HG03439 (cell line): Measurements from ENCODE around the gene UBE2H.
"Not testable (repeated sequence)": the region's sequence is repeated elsewhere in the genome, so short reads cannot be mapped to it uniquely, and the experiment has no call there.

ENCODE experiments used
- ATAC-seq: cut with Tn5 transposase; IDR thresholded peaks from one replicate; pipeline ENCODE4 v1.9.1; 2021; ENCODE audit warnings: mild to moderate bottlenecking, moderate library complexity; ENCODE audit not compliant: unreplicated experiment

The UBE2H gene

DNA sequence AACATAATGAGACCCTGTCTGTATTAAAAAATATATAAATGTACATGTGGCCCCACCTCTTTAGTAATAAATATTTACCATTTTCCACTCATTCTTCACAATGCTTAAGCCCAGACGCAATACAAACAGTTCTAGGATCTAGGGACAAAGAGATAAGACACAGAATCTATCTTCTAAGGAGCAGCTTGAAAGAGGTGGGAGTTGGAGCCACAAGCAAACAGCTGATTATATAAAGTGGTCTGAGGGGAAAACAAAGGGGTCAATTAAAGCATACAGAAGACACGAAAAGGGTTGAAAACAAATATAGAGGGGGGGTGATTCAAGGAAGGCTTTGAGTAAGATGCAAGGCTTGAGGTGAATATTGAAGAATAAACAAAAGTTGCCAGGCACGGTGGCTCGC, 43.1 kb downstream of the UBE2H start:
- no peak for ATAC-seq

DNA sequence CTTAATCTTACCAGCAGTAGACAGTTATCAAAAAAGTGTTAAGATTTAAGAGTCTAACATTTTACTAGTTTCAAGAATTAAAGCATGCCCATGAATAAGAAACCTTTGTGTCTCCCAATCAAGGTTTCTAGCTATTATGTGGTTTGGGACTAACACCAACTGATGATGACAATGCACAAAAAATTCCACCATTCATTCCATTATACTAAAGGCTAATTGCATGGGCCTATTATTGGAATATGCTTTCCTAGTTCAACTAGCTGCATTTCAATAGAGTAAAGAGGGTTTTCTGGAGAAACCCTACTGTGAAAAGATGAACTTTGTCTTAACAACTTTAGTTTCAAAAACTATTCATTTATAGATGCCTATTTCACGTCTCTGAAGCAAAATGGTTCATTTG, 44.6 kb downstream of the UBE2H start:
- no peak for ATAC-seq

DNA sequence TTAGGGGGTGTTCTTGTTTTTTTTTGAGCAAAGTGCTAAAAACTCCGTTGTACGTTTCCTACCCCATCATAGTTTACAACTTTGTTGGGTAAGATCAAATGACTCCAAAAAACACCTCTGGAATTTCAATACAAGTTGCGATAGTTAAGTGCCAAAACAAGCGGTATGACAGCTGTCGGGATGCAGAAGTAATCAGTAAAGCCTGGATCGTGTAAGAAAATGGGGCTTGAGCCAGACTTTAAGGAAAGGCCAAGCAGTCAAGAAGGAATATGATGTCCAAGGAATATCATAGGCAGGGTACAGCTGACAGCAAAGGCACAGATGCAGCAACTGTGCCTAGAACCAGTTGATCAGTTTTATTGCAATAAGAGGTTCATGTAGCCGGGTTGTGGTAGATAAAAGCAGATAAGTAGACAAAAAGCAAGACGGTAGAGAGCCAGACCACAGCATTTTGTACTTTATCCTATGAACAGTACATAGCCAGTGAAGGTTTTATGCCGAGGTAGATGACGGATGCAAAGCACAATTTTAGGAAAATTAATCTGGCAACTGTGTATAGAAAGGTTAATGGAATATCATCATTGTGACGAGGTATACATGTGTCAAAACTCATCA, 45.5 kb downstream of the UBE2H start:
- ATAC-seq, result no peak

DNA sequence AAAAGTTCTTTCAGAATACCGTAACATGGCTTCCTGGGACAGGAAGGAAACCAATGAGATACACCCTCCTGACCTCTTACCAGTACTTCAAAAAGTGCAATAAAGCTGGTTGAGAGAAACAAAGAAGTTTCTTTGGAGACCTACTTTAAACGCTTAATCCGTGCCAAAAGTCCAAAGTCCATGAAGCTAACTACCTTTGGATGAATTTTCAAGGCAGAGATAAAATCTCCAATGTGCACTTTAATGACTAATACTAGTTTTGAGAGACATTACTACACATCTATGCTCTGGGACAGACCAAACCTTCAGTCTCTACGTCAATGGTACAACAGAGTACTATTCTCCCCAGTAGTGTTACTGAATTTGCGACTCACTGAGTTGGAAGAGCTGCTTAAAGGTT, 46.1 kb downstream of the UBE2H start:
- no peak for ATAC-seq

DNA sequence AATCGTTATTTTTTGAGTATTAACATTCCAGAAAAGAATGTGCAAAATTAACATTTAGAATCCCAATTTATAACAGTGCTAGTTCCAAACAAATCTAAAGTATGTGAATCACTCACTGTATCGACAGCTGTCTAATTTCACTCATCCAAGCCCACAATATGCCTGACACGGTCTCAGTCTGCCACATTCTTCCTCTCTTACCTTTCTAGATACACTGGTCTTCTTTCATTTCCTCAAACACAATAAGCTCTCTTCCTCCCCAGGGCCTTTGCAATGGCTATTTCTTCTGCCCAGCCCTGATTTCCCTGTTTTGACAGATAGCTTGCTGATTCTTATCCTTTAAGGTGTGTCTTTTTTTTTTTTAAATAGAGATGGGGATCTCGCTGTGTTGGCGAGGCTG, 48.8 kb downstream of the UBE2H start:
- no peak for ATAC-seq

DNA sequence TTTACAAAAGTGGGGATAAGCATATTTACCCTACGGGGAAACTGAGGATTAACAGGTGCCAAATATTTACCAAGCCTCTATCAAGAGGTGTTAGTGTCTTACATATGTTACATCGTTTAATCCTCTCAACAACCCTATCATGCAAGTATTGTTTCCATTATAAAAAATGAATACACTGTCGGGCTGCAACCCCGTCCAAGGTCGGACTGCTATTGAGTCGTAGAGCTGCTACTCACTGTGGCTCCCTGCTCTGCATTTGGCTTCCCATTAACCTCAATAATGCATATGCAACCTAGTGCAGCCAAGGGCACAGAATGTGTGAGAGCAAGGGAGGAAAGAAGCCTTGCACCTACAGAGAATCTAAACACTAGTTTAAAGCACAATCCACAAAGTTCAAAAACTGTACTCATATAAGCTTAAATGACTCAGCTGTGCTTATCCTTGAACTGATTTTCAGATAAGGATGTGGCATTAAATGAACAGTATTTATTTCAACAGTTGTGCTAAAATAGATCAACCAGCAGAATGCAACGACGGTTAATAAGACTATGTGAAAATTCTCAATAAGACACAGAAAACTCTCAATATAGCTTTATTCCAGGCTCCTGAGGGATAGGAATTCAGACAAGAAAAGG, 49.9 kb downstream of the UBE2H start:
- no peak for ATAC-seq

DNA sequence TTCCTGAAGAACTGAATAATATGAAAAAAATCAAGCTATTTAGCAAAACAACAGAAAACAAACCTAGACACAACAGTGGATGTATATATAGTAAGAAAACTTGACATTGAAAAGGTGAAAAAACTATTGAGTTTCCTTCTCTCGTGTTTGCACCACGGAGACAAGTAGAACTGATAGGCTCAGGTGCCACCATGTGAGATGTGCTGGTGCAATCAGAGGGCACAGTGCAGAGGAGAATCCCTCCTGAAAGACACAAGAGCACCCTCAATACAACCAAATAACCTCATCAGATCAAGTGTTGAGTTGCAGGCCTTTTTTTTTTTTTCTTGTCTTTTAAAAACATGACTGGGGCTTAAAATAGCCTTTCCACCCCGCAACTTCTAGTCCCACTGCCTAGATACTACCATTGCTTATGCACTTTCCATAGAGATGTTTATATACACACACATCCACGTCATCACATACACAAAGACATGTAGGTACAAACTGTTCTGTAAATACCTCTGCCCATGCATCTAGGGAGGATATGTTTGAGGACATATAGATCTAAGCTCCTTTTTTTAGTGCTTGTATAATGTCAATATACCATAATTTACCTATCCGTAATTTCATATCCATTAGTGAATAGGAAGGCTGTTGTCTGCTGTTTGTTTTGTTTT, 54.1 kb downstream of the UBE2H start:
- ATAC-seq, result no peak

DNA sequence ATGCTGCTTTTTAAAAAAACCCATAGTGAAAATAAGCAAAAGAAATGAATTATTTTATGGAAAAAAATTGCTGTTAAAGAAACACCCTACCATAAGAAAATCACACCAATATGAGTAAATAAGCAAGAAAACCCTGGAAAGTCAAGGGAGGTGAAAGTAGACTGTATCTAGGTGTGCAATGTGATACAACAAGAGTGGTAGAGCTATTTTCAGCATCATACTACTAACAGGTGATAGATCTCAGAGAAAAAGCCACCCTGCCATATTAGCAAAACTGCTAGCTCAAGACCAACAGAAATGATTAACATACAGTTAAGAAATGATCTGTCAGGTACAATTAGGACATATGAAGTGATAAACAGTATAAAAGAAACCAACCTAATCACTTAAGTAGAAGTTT, 54.8 kb downstream of the UBE2H start:
- no peak for ATAC-seq

DNA sequence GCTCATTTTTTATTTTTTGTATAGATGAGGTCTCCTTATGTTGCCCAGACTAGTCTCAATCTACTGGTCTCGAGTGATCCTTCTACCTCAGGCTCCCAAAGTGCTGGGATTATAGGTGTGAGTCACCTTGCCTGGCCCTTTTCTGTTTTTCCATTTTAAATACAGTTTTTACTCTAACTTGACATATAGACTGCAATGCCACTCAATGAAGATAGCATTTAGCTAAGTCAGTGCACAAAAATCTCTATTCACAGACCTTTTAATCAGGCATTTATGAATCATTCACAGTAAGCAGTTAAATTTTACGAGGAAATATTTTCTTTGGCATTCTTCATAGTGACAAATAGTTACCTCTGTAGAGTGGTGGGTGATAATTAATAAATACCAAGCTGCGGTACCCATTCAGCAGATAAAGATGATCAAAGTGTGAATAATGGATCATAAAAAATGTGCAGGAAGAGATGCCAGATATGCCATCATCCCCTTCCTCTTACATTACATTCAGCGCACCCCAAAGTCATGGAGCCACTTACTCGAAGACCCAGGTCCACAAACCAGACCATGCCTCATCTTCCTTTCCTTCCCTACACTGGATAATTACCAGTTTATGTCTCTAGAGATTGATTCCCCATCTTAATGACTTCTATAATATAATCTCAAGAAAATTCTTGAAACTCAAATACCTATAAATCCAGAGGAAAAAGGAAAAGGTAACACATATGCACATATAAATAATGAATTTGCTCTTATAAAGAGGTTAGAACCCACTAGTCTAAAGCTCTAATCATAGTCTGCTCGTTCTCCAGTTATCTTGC, 56.0 kb downstream of the UBE2H start:
- ATAC-seq, result no peak

DNA sequence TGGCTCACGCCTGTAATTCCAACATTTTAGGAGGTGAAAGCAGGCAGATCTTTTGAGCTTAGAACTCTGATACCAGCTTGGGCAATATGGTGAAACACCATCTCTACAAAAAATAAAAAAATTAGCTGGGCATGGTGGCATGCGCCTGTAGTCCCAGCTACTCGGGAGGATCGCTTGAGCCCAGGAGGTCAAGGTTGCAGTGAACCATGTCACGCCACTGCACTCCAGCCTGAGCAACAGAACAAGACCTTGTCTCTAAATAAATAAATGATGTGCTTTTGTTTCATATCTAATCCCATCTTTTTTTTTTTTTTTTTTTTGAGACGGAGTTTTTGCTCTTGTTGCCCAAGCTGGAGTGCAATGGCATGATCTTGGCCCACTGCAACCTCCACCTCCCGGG, 58.6 kb downstream of the UBE2H start:
- ATAC-seq, result not testable (repeated sequence)

DNA sequence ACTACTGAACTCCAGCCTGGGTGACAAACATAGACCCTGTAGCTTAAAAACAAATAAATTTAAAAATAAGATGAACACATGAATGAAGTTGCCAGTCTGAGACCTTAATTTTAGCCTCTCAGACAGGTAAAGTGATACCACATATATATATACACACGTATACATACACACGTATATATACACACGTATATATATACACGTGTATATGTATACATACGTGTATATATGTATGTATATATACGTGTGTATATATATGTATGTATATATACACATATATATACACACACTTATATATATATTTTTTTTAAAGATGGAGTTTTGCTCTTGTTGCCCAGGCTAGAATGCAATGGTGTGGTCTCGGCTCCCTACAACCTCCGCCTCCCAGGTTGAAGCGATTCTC, 62.7 kb downstream of the UBE2H start:
- ATAC-seq, result no peak

DNA sequence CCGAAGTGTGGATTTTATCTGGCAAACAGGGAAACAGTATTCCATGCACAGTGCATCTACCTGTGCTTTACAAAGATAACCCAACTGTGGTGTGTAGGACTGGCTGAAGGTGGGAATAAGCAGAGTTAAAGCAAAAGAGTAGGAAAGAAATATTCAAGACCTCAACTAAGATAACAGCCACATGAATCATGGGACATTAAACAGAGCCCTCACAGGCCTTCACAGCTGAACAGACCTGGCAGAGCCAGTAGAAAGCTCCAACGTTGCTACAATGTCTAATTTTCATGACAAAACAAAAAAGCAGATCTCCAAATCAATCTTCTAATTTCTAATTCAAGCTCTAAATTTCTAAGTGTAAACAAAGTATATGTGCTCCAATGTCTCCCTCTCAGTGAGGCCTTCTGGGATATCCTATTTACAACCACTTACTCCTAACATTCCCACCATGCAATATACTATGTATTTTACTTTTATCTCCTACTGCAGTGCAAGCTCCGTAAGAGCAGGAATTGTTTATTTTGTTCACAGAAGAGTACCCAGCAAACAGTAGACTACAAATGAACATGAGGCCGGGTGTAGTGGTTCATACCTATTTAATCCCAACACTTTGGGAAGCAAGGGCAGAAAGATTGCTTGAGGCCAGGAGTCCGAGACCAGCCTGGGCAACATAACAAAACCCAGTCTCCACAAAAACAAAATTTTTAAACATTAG, 63.5 kb downstream of the UBE2H start:
- no peak for ATAC-seq

DNA sequence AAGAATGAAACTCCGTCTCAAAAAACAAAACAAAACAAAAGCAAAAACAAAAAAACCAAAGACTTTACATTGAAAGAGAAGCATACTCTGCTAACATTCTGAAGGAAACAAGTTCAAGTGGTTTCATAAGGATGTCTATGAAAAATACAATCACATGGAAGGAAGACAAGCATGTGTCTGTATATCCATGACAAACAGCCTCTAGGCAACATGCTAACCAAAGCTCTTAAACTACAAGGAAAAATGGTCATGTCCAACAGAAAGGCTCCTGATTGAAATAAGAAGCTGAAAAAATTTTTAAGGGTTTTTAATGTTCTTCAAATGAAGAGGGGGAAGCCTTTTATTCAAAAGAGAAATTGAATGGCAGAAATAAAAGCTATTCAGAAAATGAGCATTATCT, 64.9 kb downstream of the UBE2H start:
- no peak for ATAC-seq

DNA sequence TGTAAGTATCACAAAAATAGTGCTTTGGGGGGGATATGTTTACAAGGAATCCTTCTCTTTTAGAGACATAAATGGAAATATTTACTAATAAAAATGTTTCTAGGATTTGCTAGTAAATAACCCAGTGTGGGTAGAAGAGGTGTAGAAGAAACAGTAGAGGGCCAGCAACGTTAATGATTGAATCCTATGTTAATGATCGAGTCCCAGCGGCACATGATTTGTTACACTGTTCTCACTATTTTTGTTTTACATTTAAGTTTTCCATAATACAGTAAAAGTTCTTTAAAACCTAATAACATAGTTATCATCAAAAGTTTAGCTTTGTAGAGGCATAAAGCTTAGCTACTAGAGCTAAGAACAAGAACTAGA, 66.0 kb downstream of the UBE2H start:
- no peak for ATAC-seq

DNA sequence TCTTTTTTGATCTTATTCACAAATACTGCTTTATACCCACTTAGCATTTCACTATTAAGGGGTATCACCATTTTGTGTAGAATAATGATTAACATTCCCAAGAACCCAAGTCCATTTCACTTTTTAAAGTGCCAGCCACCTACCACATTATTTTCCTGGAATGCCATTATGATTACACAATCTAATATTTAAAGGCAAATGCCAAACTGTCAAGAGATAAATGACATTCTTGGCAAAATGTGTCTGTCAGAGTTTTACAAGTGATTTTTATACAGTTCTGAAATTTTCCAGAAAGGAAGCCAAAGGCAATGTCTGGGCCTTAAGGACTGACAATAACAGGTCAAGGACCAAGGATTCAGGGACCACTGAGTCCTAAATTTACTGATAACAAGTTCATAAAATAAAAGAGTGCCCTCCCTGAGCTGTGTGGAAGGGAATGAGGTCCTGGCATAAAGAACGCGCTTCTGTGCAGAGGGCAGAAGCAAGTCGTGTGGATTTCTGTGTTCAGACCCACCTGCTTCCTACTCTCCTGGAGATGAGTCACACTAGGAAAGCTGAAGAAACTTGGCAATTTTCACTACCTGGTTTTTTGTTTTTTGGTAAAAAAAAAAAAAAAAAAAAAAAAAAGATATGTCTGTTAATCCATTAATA, 66.5 kb downstream of the UBE2H start:
- ATAC-seq, result no peak

DNA sequence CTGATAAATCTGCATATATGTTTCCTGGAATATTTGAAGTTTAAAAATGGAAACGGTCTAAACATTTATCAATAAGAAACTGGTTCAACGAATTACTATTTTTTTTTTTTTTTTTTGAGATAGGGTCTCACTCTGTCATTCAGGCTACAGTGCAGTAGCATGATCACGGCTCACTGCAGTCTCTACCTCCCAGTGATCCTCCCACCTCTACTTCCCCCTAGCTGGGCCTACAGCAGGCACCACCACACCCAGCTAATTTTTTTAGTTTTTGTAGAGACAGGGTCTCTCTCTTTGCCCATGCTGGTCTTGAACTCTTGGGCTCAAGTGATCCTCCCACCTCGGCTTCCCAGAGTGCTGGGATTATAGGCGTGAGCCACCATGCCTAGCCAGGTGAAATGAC, 68.3 kb downstream of the UBE2H start:
- no peak for ATAC-seq

DNA sequence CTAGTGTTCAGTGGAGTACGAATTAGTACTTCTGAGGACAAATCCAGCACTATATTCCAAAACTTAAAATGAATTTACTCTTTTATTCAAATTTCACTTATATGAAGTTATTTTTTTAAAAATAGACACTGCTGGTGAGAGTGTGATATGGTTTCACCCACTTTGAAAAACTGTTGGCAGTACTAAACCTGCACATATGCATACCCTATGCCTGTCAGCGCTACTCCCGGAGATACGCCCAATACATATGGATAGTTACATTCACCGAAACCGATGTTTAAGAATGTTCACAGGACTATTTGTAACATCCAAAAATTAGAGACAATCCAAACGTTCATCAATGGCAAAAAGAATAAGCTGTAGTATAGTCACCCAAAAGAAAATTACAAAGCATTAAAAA, 69.6 kb downstream of the UBE2H start:
- no peak for ATAC-seq

DNA sequence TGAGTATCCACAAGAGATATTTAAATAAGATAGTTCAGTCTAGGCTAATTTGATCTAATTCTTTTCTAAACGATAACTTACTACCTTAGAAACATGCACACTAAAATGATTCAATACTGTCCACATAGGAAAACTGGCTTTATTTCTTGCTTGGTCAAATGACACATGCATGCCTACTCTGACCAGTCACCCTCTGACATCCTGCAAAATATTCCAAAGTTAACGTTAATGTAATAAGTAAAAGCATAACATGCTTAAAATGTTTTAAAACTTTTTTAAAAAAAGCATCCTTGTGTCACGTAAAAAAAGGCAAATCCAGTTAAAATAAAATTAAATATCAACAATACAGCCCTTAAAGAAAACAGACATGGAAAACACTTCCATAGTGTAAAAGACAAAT, 70.2 kb downstream of the UBE2H start:
- no peak for ATAC-seq

DNA sequence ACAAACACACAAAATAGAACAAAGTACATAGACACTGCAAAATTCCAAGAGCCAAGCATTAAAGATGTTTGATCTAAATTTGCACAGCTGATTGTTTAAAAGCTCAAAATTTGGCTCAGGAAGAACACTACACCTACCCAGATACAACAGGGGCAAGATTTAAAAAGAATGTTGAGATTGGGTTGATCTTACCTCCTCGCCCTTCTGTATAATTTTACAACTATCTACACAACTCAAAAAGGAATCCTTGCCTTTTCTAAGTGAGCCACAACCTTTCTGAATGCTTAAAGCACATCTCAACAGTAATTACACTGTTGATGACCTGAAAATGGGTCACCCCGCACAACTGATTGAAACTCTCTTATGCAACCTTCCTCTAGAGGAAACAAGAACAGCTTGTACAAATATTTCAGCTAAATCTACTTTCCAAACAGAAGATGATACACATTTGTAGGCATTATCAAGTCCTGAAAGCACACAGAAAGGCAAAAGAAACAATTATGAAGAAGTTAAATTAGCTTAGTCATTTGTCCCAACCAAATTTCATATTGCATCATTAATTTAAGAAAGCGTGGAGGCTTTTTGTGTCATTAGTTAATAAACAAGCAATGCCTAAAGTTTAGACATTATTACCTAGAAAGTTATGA, 75.5 kb downstream of the UBE2H start:
- ATAC-seq, result no peak

DNA sequence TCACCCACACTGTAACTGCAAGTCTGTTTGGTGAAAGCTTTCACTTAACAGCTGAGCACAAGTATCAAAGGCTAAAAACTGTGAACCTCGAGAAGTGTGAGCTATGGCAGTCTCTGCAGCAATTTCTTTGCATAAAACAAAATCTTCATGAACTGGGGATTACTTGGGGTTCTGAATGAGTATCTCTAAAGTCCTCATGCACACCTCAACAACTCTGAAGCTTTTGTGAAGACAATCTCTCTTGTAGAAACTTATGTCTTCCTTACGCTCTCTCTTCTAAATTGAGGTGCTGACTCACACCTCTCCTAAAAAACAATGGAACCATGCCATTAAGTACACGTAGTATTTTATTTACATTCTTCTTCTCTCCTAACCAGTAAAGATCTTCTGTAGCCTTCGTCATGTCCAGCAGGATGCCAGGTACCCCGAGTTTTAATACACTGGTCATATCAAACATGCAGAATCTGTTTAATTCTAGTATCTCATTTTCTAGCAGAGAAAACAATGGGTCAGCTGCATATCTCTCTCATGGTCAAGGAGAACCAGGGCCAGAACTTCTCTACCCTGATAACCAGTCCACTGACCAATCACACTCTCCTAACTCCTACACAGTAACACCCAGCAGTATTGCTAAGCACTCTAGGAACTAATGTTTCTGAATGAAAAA, 76.9 kb downstream of the UBE2H start:
- no peak for ATAC-seq
